Progenitor cell of endocrine pancreas (in vitro differentiated cells): Measurements from ENCODE around the gene NBPF6. TPM values are rescaled to one million over a fixed set of nuclear protein-coding genes. Genes with fewer than 3 reads are reported as not detected.
"Not testable (repeated sequence)": the region's sequence is repeated elsewhere in the genome, so short reads cannot be mapped to it uniquely, and the experiment has no call there.

Source experiments
- DNase-seq: peaks from one replicate; pipeline ENCODE4 v3.0.0; 2021; ENCODE audit warnings: low spot score; ENCODE audit not compliant: unreplicated experiment
- H3K27ac Mint-ChIP-seq: 2 replicates; pipeline ENCODE4 v1.8.0; 2021; ENCODE audit warnings: mild to moderate bottlenecking, moderate library complexity, mixed read lengths
- H3K27me3 Mint-ChIP-seq: 2 replicates; pipeline ENCODE4 v1.8.0; 2021; ENCODE audit warnings: mixed read lengths
- H3K36me3 Mint-ChIP-seq: 2 replicates; pipeline ENCODE4 v1.8.0; 2022; ENCODE audit warnings: mixed read lengths; ENCODE audit not compliant: insufficient read depth
- H3K4me1 Mint-ChIP-seq: 2 replicates; pipeline ENCODE4 v1.8.0; 2021; ENCODE audit warnings: low read depth, mixed read lengths
- H3K4me3 Mint-ChIP-seq: 2 replicates; pipeline ENCODE4 v1.8.0; 2021; ENCODE audit warnings: low read depth, mild to moderate bottlenecking, moderate library complexity, mixed read lengths
- H3K9me3 Mint-ChIP-seq: 2 replicates; pipeline ENCODE4 v1.8.0; 2021; ENCODE audit warnings: low read depth, mixed read lengths
- total RNA-seq: library from RNA; stranded (reverse); gene quantifications from 2 replicates; pipeline ENCODE4 v1.2.1, GENCODE V29; 2021
- TF ChIP-seq, protein P1 (sequence below): fragments of 200-600 bp; sonication (generic); IDR thresholded peaks from one replicate; pipeline ENCODE4 v1.5.0; 2021; ENCODE audit warnings: antibody characterized with exemption, mild to moderate bottlenecking; ENCODE audit not compliant: unreplicated experiment

Gene NBPF6
- total RNA-seq, 1 donor from 2014 or later, result not detected

DNA sequence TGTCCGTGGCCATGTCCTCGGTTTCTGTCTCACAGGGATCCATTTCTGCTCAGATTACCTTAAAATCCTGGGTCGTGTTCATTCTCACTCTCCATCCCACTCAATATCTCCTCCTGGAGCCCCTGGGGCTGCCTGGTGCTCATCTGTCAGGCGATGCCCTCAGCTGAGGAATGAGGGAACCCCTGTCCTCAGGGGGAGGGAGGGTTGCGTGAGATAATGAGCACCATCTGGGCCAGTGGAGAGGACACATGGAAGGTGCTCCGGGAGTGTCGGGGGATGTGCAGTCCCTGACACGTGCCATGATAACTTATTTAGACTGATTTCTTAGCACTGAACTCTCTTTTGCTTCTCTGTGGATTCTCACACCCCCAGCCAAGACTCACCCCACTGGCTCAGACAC is 16.0 kb downstream of the NBPF6 start:
- not testable (repeated sequence) for H3K4me3 Mint-ChIP-seq, H3K9me3 Mint-ChIP-seq, H3K27me3 Mint-ChIP-seq, DNase-seq, H3K36me3 Mint-ChIP-seq, H3K4me1 Mint-ChIP-seq, H3K27ac Mint-ChIP-seq

DNA sequence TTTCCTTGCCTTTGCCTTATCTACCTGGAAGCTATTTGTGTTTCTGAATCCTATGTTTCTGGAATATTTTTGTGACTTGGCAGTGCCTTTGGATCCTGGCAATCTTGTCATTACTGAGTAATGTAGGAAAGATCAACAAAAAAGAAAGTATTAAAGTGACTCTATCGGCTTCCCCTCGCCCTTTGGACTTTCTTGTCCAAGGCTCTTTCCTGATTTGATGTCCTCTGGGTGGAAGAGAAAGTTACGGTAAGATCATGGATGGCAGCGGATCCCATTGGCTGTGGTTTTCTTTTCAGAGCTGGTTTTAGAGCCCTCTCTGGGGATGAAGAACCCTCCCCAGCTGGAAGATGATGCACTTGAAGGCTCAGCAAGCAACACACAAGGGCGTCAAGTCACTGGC is 17.0 kb downstream of the NBPF6 start:
- H3K4me1 Mint-ChIP-seq, H3K27ac Mint-ChIP-seq, H3K4me3 Mint-ChIP-seq, H3K36me3 Mint-ChIP-seq, DNase-seq, H3K27me3 Mint-ChIP-seq, H3K9me3 Mint-ChIP-seq: not testable (repeated sequence)

DNA sequence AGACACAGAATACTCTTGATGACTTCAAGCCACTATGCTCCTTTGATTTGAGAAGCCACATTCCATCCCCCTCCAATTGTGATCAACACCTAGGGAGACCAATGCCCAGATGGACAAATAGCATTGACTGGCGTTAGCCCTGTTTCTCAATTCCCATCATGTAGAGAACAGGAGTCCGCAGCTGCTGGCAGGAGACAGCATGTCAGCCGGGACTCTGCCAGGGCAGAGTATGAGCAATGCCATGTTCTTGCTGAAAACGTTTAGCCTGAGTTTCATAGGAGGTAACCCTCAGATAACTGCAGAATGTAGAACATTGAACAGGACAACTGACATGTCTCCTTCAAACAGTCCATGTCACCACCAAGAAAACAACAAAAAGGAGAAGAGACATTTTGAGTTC is 20.6 kb downstream of the NBPF6 start:
- H3K27ac Mint-ChIP-seq, H3K36me3 Mint-ChIP-seq, DNase-seq, H3K9me3 Mint-ChIP-seq, H3K27me3 Mint-ChIP-seq, H3K4me1 Mint-ChIP-seq, H3K4me3 Mint-ChIP-seq: not testable (repeated sequence)

DNA sequence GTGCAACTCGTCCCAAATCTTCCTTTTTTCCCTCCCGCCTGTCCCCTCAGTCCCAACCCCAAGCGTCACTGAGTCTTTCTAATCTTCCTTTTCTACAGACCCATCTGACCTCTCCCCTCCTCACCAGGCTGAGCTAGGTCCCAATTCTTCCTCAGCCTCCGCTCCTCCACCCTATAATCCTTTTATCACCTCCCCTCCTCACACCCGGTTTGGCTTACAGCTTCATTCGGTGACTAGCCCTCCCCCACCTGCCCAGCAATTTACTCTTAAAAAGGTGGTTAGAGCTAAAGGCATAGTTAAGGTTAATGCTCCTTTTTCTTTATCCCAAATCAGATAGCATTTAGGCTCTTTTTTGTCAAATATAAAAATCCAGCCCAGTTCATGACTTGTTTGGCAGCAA is 24.4 kb downstream of the NBPF6 start:
- H3K36me3 Mint-ChIP-seq, H3K27me3 Mint-ChIP-seq, H3K27ac Mint-ChIP-seq, DNase-seq, H3K4me3 Mint-ChIP-seq, H3K4me1 Mint-ChIP-seq: not testable (repeated sequence)
- peaks cover 27% of the 10 kb centered on the region for H3K9me3 Mint-ChIP-seq

DNA sequence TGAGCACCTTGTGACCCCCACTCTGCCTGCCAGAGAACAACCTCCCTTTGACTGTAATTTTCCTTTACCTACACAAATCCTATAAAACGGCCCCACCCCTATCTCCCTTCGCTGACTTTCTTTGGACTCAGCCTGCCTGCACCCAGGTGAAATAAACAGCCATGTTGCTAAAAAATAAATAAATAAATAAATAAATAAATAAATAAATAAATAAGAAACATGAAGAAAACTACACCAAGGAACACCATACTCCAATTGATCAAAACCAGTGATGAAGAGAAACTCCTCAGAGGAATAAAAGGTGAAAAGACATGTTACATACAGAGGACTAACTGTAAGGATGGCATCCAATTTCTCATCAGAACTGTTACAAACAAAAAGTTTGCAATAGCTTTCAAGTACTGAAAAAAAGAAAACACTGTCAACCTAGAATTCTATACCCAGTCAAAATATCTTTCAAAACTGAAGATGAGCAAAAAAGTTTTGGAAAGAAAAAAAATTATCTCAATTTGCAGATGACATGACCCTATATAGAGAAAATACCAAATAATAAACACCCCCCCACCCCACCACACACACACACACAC is 28.4 kb downstream of the NBPF6 start:
- DNase-seq, result no peak
- peaks cover 32% of the 10 kb centered on the region for H3K9me3 Mint-ChIP-seq

DNA sequence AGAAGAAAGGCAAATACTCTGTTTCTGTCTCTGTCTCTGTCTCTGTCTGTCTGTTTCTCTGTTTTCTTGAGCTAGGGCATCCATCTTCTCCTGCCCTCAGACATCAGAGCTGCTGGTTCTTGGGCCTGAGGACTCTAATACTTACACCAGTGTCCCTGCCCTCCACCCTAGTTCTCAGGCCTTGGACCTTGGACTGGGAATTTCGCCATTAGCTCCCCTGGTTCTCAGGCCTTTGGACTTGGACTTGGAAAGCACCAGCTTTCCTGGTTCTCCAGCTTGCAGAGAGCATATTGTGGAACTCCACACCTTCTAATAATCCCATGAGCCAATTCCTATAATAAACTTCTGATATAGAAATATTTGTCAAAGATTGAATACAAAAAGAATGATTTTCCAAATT is 32.6 kb downstream of the NBPF6 start:
- Mint-ChIP-seq H3K4me3 (no peak overlapping the region), H3K36me3 (peaks cover 2% of the 10 kb centered on the region), H3K27me3 (no peaks in the 10 kb centered on the region), H3K4me1 (no peaks in the 10 kb centered on the region), H3K27ac (no peak overlapping the region), H3K9me3 (peaks cover 30% of the 10 kb centered on the region)
- TF ChIP-seq, protein P1, sequence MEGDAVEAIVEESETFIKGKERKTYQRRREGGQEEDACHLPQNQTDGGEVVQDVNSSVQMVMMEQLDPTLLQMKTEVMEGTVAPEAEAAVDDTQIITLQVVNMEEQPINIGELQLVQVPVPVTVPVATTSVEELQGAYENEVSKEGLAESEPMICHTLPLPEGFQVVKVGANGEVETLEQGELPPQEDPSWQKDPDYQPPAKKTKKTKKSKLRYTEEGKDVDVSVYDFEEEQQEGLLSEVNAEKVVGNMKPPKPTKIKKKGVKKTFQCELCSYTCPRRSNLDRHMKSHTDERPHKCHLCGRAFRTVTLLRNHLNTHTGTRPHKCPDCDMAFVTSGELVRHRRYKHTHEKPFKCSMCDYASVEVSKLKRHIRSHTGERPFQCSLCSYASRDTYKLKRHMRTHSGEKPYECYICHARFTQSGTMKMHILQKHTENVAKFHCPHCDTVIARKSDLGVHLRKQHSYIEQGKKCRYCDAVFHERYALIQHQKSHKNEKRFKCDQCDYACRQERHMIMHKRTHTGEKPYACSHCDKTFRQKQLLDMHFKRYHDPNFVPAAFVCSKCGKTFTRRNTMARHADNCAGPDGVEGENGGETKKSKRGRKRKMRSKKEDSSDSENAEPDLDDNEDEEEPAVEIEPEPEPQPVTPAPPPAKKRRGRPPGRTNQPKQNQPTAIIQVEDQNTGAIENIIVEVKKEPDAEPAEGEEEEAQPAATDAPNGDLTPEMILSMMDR, result no peak
- no peak for DNase-seq

More for the DNA sequence above, 28.4 kb downstream of the NBPF6 start:
- Mint-ChIP-seq H3K4me1 (no peaks in the 10 kb centered on the region), H3K4me3 (no peak overlapping the region), H3K27me3 (no peaks in the 10 kb centered on the region), H3K27ac (no peak overlapping the region), H3K36me3 (no peaks in the 10 kb centered on the region)
- TF ChIP-seq, protein P1, result no peak

DNA sequence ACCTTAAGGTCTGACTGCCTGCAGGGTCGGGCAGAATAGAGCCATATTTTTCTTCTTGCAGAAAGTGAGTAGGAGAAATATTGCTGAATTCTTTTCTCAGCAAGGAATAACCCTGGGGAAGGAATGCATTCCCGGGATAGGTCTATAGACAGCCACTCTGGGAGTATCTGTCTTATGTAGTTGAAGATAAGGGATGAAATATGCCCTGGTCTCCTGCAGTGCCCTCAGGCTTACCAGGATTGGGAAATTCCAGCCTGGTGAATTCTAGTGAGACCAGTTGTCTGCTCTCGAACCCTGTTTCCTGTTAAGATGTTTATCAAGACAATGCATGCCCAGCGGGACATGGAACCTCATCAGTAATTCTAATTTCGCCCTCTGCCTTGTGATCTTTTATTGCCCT is 35.8 kb downstream of the NBPF6 start:
- H3K9me3 Mint-ChIP-seq, result peaks cover 13% of the 10 kb centered on the region

DNA sequence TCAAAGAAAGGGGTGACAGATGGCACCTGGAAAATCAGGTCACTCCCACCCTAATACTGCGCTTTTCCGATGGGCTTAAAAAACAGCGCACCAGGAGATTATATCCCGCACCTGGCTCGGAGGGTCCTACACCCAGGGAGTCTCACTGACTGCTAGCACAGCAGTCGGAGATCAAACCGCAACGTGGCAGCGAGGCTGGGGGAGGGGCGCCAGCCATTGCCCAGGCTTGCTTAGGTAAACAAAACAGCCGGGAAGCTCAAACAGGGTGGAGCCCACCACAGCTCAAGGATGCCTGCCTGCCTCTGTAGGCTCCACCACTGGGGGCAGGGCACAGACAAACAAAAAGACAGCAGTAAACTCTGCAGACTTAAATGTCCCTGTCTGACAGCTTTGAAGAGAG is 36.6 kb downstream of the NBPF6 start:
- not testable (repeated sequence) for H3K27me3 Mint-ChIP-seq, H3K36me3 Mint-ChIP-seq, H3K4me1 Mint-ChIP-seq, H3K27ac Mint-ChIP-seq, H3K4me3 Mint-ChIP-seq, DNase-seq
- peaks cover 13% of the 10 kb centered on the region for H3K9me3 Mint-ChIP-seq

More for the DNA sequence above, 35.8 kb downstream of the NBPF6 start:
- not testable (repeated sequence) for H3K36me3 Mint-ChIP-seq, H3K27ac Mint-ChIP-seq, H3K4me3 Mint-ChIP-seq, H3K4me1 Mint-ChIP-seq, DNase-seq, H3K27me3 Mint-ChIP-seq

DNA sequence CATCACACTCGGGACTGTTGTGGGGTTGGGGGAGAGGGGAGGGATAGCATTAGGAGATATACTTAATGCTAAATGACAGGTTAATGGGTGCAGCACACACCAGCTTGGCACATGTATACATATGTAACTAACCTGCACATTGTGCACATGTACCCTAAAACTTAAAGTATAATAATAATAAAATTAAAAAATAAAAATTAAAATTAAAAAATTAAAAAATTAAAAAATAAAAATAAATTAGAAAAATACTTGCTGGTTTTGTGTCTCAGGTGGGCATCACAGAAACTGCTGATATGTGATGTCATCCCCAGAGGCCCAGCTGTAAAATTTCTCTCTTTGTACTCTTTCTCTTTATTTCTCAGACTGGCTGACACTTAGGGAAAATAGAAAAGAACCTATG is 44.9 kb downstream of the NBPF6 start:
- H3K27ac Mint-ChIP-seq, H3K4me1 Mint-ChIP-seq, H3K27me3 Mint-ChIP-seq, DNase-seq, H3K4me3 Mint-ChIP-seq, H3K36me3 Mint-ChIP-seq, H3K9me3 Mint-ChIP-seq: not testable (repeated sequence)

DNA sequence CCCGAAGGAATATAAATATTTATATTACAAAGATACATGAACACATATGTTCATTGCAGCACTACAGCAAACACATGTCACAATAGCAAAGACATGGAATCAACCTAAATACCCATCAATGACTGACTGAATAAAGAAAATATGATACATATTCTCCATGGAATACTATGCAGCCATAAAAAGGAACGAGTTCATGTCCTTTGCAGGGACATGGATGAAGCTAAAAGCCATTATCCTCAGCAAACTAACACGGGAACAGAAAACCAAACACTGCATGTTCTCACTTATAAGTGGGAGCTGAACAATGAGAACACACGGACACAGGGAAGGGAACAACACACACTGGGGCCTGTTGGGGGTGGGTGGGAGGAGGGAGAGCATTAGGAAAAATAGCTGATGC is 46.7 kb downstream of the NBPF6 start:
- H3K4me3 Mint-ChIP-seq, H3K27me3 Mint-ChIP-seq, H3K9me3 Mint-ChIP-seq, H3K27ac Mint-ChIP-seq, H3K36me3 Mint-ChIP-seq, H3K4me1 Mint-ChIP-seq, DNase-seq: not testable (repeated sequence)
